Esophagus muscularis mucosa (tissue), 4 donors: ENCODE data around the gene DYRK2.

Experiments used
- CTCF ChIP-seq, 3 experiments: fragments of 200-600 bp in 2 of 3; fragments of 450-650 bp in 1 of 3; sonication (generic) in 2 of 3; IDR thresholded peaks; one replicate each; pipeline ENCODE4 v1.5.1; 2017 to 2019; ENCODE audit warnings: antibody characterized with exemption in 3 of 3, mild to moderate bottlenecking in 2 of 3, moderate library complexity in 1 of 3
- EP300 ChIP-seq: sonication (generic); formaldehyde crosslinking; IDR thresholded peaks from one replicate; pipeline ENCODE4 v1.6.1; 2017; ENCODE audit warnings: antibody characterized with exemption
- POLR2A ChIP-seq: fragments of 450-650 bp; IDR thresholded peaks from one replicate; pipeline ENCODE4 v1.6.1; 2017; ENCODE audit warnings: antibody characterized with exemption, moderate library complexity, mild to moderate bottlenecking, low read depth
- POLR2AphosphoS5 ChIP-seq, 2 donors: sonication (generic); formaldehyde crosslinking; IDR thresholded peaks; one replicate each; pipeline ENCODE4 v1.6.1; 2017; ENCODE audit warnings: antibody characterized with exemption in 2 of 2

- TF ChIP-seq CTCF (IDR thresholded peaks at IDR 0.05) = no peak
- TF ChIP-seq POLR2A = no peak
- no peak for TF ChIP-seq POLR2AphosphoS5 (IDR thresholded peaks at IDR 0.05)
- TF ChIP-seq EP300 = no peak
These were observed 48.9 kb downstream of the DYRK2 start for GRCh38 chr12:67697443-67697842.
